Omental fat pad (tissue), 4 donors: ENCODE results near the gene PCCA. TPM values are rescaled to one million over a fixed set of nuclear protein-coding genes. Genes with fewer than 3 reads are reported as not detected.
"Not testable (repeated sequence)": the region's sequence is repeated elsewhere in the genome, so short reads cannot be mapped to it uniquely, and the experiment has no call there.

Experiments used
- ATAC-seq: fragments of 150-250 bp; one replicate; pipeline ENCODE4 v1.9.1; 2016; ENCODE audit warnings: mild to moderate bottlenecking, moderate library complexity; ENCODE audit not compliant: low FRiP score
- DNase-seq: peaks from one replicate; pipeline ENCODE4 v3.0.0-alpha.2; 2019; ENCODE audit warnings: low spot score
- CTCF ChIP-seq, 3 donors: fragments of 450-650 bp; IDR thresholded peaks; one replicate each; pipeline ENCODE4 v1.5.1; 2016 to 2017; ENCODE audit warnings: antibody characterized with exemption in 3 of 3, mild to moderate bottlenecking in 3 of 3, moderate library complexity in 2 of 3
- total RNA-seq, 4 donors: library from RNA; depleted of rRNA; stranded (reverse); fragments of >200 nt; gene quantifications; one replicate each; pipeline ENCODE4 v1.1.0, GENCODE V29; 2016

Gene PCCA
- total RNA-seq, 4 donors from 2014 or later: 27.5 to 61.6 (median 49.2) TPM

- ATAC-seq (no peak), DNase-seq (no peak)
- no peak for TF ChIP-seq CTCF (IDR thresholded peaks at IDR 0.05)
These were observed 25.6 kb upstream of the PCCA start for GRCh38 chr13:100063333-100063732.

GRCh38 chr13:100063906-100064305 is 25.0 kb upstream of the PCCA start:
- no peak for DNase-seq
- no peak for TF ChIP-seq CTCF (IDR thresholded peaks at IDR 0.05)
- ATAC-seq: no peak

- no peak for TF ChIP-seq CTCF (IDR thresholded peaks at IDR 0.05)
- ATAC-seq: no peak
- no peak for DNase-seq
These were observed 20.6 kb upstream of the PCCA start for GRCh38 chr13:100068133-100068931.

- ATAC-seq: no peak
- no peak for DNase-seq
- TF ChIP-seq CTCF (IDR thresholded peaks at IDR 0.05): no peak
These were observed 19.6 kb upstream of the PCCA start for GRCh38 chr13:100069278-100069677.

- DNase-seq (no peak), ATAC-seq (no peak)
- no peak for TF ChIP-seq CTCF (IDR thresholded peaks at IDR 0.05)
These were observed 12.9 kb upstream of the PCCA start for GRCh38 chr13:100075700-100076587.

GRCh38 chr13:100079003-100079402 is 9.9 kb upstream of the PCCA start:
- not testable (repeated sequence) for DNase-seq, ATAC-seq

- not testable (repeated sequence) for ATAC-seq, DNase-seq
These were observed 5.5 kb upstream of the PCCA start for GRCh38 chr13:100083401-100083800.

GRCh38 chr13:100088273-100088643 is 635 bp upstream of the PCCA start:
- no peak for TF ChIP-seq CTCF (IDR thresholded peaks at IDR 0.05)
- ATAC-seq: no peak

More at GRCh38 chr13:100088273-100088643, 635 bp upstream of the PCCA start:
- DNase-seq: no peak
